Stimulated activated CD4-positive, alpha-beta T cell treated with anti-CD3 and anti-CD28 coated beads, Interleukin-12 subunit alpha, Interleukin-12 subunit beta, amount 100 ng/mL, for 48 hours (primary cell): ENCODE measurements around the gene HOXA7.
A peak's percentile ranks its signal among the peaks of the same experiment; 100 is the strongest.

Source experiments
- DNase-seq, 3 donors: peaks; one replicate each; pipeline ENCODE4 v3.0.0-alpha.2; 2020; ENCODE audit warnings: low read depth in 2 of 3, low spot score in 1 of 3

HOXA7 gene

GRCh38 chr7:27156508-27156898 lies at the start of gene HOXA7:
TSS of gene HOXA7 (minus strand) at chr7:27156675. CDS start at chr7:27156545, 130 bp downstream.
- DNase-seq = no peak

- no peak for DNase-seq
Observed at GRCh38 chr7:27205325-27206280, 49.1 kb upstream of the HOXA7 start.

- DNase-seq = no peak
Observed at GRCh38 chr7:27204851-27205322, 48.4 kb upstream of the HOXA7 start.

GRCh38 chr7:27203964-27204594 lies 47.6 kb upstream of the HOXA7 start:
- no peak for DNase-seq

- no peak for DNase-seq
Observed at GRCh38 chr7:27203365-27203953, 47.0 kb upstream of the HOXA7 start.

- DNase-seq = no peak
Observed at GRCh38 chr7:27202862-27203134, 46.3 kb upstream of the HOXA7 start.

- DNase-seq = no peak
Observed at GRCh38 chr7:27202018-27202861, 45.8 kb upstream of the HOXA7 start.

- no peak for DNase-seq
Observed at GRCh38 chr7:27201580-27202017, 45.1 kb upstream of the HOXA7 start.

GRCh38 chr7:27200761-27201579 lies 44.5 kb upstream of the HOXA7 start:
- DNase-seq = no peak

GRCh38 chr7:27199849-27200760 lies 43.6 kb upstream of the HOXA7 start, which contains the start of gene HOXA13:
TSS of gene HOXA13 (minus strand) at chr7:27200091. CDS start at chr7:27200077, 14 bp downstream.
- DNase-seq = no peak

- no peak for DNase-seq
Observed at GRCh38 chr7:27198871-27199801, 42.7 kb upstream of the HOXA7 start.

- no peak for DNase-seq
Observed at GRCh38 chr7:27198138-27198841, 41.8 kb upstream of the HOXA7 start.

- no peak for DNase-seq
Observed at GRCh38 chr7:27197137-27198042, 40.9 kb upstream of the HOXA7 start.

- DNase-seq = peak; percentile 69 to 87 (median 79)
Observed at GRCh38 chr7:27196287-27196767, 39.9 kb upstream of the HOXA7 start.

GRCh38 chr7:27194686-27195379 lies 38.4 kb upstream of the HOXA7 start:
- no peak for DNase-seq

- no peak for DNase-seq
Observed at GRCh38 chr7:27194002-27194352, 37.5 kb upstream of the HOXA7 start.
